DND-41 (cell line): ENCODE results near the gene PRKCE.

Source experiments
- ATAC-seq: fragments of 200-7000 bp; cut with Tn5 transposase; 3 replicates; pipeline ENCODE4 v1.9.1; 2021; ENCODE audit warnings: low read depth; ENCODE audit not compliant: insufficient read depth
- DNase-seq: peaks from one replicate; pipeline ENCODE4 v3.0.0-alpha.2; 2020
- H2AFZ ChIP-seq: 2 replicates; pipeline ENCODE4 v1.6.0; 2012; ENCODE audit warnings: low read depth, low read length
- H3K27ac ChIP-seq: 2 replicates; pipeline ENCODE4 v1.5.1; 2012; ENCODE audit warnings: low read length, inconsistent platforms
- H3K27me3 ChIP-seq: fragments of 200-600 bp; sonication (generic); 2 replicates; pipeline ENCODE4 v1.6.0; 2012; ENCODE audit warnings: low read length, mild to moderate bottlenecking, inconsistent platforms; ENCODE audit not compliant: insufficient read depth, poor library complexity
- H3K36me3 ChIP-seq: 2 replicates; pipeline ENCODE4 v1.5.1; 2012; ENCODE audit warnings: low read length, inconsistent platforms; ENCODE audit not compliant: insufficient read depth
- H3K4me1 ChIP-seq: 2 replicates; pipeline ENCODE4 v1.5.1; 2012; ENCODE audit warnings: mild to moderate bottlenecking, low read length; ENCODE audit not compliant: insufficient read depth
- H3K4me2 ChIP-seq: 2 replicates; pipeline ENCODE4 v1.6.0; 2012; ENCODE audit warnings: mild to moderate bottlenecking, moderate library complexity, low read length, inconsistent platforms; ENCODE audit not compliant: insufficient read depth
- H3K4me3 ChIP-seq, 2 experiments: fragments of 200-600 bp in 1 of 2; shearing (Covaris generic) in 1 of 2; 2 replicates each; pipeline ENCODE4 v1.5.1; 2012 to 2016; ENCODE audit warnings: inconsistent platforms in 2 of 2, low read length in 2 of 2, mild to moderate bottlenecking in 2 of 2, low read depth in 1 of 2, moderate library complexity in 1 of 2
- H3K79me2 ChIP-seq: 2 replicates; pipeline ENCODE4 v1.6.0; 2012; ENCODE audit warnings: low read length, inconsistent platforms; ENCODE audit not compliant: insufficient read depth
- H3K9ac ChIP-seq: 2 replicates; pipeline ENCODE4 v1.6.0; 2012; ENCODE audit warnings: low read depth, mild to moderate bottlenecking, inconsistent platforms, low read length, moderate library complexity
- H3K9me3 ChIP-seq: 2 replicates; pipeline ENCODE4 v1.5.1; 2012; ENCODE audit warnings: low read length, moderate library complexity, mild to moderate bottlenecking, inconsistent platforms; ENCODE audit not compliant: insufficient read depth, severe bottlenecking
- H4K20me1 ChIP-seq: 2 replicates; pipeline ENCODE4 v1.6.0; 2012; ENCODE audit warnings: low read length; ENCODE audit not compliant: insufficient read depth
- EZH2 ChIP-seq: IDR thresholded peaks from 3 replicates; pipeline ENCODE4 v1.6.1; 2012; ENCODE audit warnings: borderline replicate concordance, low read depth, mild to moderate bottlenecking, moderate library complexity, low read length, inconsistent platforms; ENCODE audit not compliant: severe bottlenecking
- TF ChIP-seq, protein P1 (sequence below): IDR thresholded peaks from 2 replicates; pipeline ENCODE4 v1.5.1; 2012; ENCODE audit warnings: borderline replicate concordance, low read length, moderate library complexity, mild to moderate bottlenecking; ENCODE audit not compliant: poor library complexity, severe bottlenecking; ENCODE audit errors: extremely low read depth

Gene PRKCE

DNA sequence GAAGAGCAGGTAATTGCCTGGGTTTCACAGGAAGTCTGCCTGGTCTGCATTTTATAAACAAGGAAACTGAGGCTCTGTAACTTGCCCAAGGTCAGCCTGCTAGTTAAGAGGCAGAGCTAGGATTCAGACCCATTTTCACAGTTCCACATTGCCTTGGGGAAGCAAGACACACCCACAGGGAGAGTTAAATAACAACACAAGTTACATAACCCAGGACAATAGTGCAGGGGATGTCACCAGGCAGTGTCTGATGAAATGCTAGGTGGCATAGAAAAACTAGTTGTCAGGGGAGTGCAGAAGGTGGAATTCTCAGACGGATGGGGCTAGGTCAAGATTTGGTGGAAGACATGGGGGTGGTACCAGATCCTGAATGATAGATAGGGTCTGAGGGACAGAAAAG is 69.7 kb downstream of the PRKCE start:
- no peaks in the 10 kb centered on the region for H3K36me3 ChIP-seq
- H4K20me1 ChIP-seq = peaks cover 4% of the 10 kb centered on the region; the same call in 1 of the 2 replicates
- 0 out of 2 replicates have a peak, but pooled peaks cover 2% of the 10 kb centered on the region for H3K79me2 ChIP-seq
- no peak for TF ChIP-seq EZH2
- TF ChIP-seq, protein P1, sequence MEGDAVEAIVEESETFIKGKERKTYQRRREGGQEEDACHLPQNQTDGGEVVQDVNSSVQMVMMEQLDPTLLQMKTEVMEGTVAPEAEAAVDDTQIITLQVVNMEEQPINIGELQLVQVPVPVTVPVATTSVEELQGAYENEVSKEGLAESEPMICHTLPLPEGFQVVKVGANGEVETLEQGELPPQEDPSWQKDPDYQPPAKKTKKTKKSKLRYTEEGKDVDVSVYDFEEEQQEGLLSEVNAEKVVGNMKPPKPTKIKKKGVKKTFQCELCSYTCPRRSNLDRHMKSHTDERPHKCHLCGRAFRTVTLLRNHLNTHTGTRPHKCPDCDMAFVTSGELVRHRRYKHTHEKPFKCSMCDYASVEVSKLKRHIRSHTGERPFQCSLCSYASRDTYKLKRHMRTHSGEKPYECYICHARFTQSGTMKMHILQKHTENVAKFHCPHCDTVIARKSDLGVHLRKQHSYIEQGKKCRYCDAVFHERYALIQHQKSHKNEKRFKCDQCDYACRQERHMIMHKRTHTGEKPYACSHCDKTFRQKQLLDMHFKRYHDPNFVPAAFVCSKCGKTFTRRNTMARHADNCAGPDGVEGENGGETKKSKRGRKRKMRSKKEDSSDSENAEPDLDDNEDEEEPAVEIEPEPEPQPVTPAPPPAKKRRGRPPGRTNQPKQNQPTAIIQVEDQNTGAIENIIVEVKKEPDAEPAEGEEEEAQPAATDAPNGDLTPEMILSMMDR = no peak
- no peak overlapping the region for H2AFZ ChIP-seq
- no peaks in the 10 kb centered on the region for H3K27me3 ChIP-seq
- H3K27ac ChIP-seq = no peak overlapping the region
- H3K4me3 ChIP-seq = no peak overlapping the region
- no peak for DNase-seq
- no peak for ATAC-seq
- H3K4me2 ChIP-seq = no peak overlapping the region
- H3K9ac ChIP-seq = no peak overlapping the region
- no peaks in the 10 kb centered on the region for H3K9me3 ChIP-seq
- no peaks in the 10 kb centered on the region for H3K4me1 ChIP-seq

DNA sequence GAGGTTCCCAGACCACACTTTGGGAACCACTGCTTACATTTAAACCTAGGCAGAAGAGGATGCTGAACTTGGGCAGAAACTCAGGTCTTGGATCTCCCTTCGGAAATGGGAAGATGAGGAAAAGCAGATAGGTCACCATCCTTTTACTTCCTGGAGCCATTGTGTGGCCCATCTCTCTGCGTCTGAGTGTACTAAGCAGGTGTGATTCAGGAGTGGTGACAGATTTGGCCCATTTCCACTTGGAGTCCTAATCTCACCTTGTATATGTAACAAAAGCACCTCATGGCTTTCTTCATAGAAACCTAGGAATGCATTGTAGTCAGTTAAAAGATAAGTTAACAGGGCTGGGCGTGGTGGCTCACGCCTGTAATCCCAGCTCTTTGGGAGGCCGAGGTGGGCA is 71.0 kb downstream of the PRKCE start:
- Histone ChIP-seq H3K4me3 (no peak overlapping the region), H3K27ac (no peak overlapping the region), H4K20me1 (peaks cover 4% of the 10 kb centered on the region; the same call in 1 of the 2 replicates), H3K4me1 (no peaks in the 10 kb centered on the region), H3K9ac (no peak overlapping the region), H3K4me2 (no peak overlapping the region), H3K36me3 (no peaks in the 10 kb centered on the region), H3K9me3 (no peaks in the 10 kb centered on the region), H2AFZ (no peak overlapping the region), H3K27me3 (no peaks in the 10 kb centered on the region), H3K79me2 (0 out of 2 replicates have a peak, but pooled peaks cover 2% of the 10 kb centered on the region)
- ATAC-seq = no peak
- TF ChIP-seq EZH2 = no peak
- TF ChIP-seq, protein P1 = no peak
- no peak for DNase-seq

DNA sequence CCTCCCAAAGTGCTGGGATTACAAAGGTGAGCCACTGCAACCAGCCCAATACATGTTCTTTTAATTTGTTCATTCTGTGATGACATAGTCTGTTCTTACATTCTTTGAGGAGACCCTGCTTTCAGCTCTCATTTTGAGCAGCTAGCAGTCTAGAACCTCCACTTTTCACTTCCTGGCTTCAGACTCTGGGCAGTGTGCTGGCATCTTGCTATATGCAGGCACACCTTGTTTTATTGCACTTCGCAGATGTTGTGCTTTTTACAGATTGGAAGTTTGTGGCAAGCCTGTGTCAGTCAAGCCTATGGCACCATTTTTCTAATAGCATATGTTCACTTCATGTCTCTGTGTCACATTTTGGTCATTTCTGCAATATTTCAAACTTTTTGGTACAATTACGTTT is 72.4 kb downstream of the PRKCE start:
- H4K20me1 ChIP-seq = peaks cover 4% of the 10 kb centered on the region; the same call in 1 of the 2 replicates
- H3K4me1 ChIP-seq = no peaks in the 10 kb centered on the region
- TF ChIP-seq, protein P1 = no peak
- no peak for TF ChIP-seq EZH2
- no peaks in the 10 kb centered on the region for H3K36me3 ChIP-seq
- H3K9ac ChIP-seq = no peak overlapping the region
- H3K9me3 ChIP-seq = no peaks in the 10 kb centered on the region
- H3K27ac ChIP-seq = no peak overlapping the region
- H3K4me3 ChIP-seq = no peak overlapping the region
- 0 out of 2 replicates have a peak, but pooled peaks cover 2% of the 10 kb centered on the region for H3K79me2 ChIP-seq
- ATAC-seq (no peak), DNase-seq (no peak)
- H3K4me2 ChIP-seq = no peak overlapping the region
- no peaks in the 10 kb centered on the region for H3K27me3 ChIP-seq
- no peak overlapping the region for H2AFZ ChIP-seq
